GM21723 (cell line): ENCODE measurements around the gene SLC38A1.

Experiments used
- ATAC-seq: cut with Tn5 transposase; IDR thresholded peaks from one replicate; pipeline ENCODE4 v1.9.1; 2021; ENCODE audit warnings: mild to moderate bottlenecking, moderate library complexity; ENCODE audit not compliant: unreplicated experiment

The SLC38A1 gene

GRCh38 chr12:46144433-46144832 lies 124.4 kb downstream of the SLC38A1 start:
- ATAC-seq, result no peak

DNA sequence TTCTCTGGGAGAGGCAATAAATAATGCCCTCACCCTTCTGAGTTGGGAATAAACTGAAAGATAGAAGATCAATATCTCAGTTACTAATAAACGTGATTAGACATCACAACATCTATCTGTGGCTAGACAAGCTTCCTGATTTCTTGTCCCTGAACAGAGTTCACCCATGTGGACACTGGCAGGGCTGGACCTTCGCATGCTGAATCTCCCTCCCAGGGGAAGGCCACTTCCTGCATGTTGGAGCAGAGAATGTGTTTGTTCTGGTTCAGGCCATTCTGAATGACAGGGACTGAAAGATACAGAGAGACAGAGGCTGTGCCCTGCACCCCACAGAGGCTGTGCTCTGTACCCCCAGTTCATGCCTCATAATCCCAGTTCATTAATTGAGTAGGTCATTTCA lies 132.6 kb downstream of the SLC38A1 start:
- no peak for ATAC-seq

DNA sequence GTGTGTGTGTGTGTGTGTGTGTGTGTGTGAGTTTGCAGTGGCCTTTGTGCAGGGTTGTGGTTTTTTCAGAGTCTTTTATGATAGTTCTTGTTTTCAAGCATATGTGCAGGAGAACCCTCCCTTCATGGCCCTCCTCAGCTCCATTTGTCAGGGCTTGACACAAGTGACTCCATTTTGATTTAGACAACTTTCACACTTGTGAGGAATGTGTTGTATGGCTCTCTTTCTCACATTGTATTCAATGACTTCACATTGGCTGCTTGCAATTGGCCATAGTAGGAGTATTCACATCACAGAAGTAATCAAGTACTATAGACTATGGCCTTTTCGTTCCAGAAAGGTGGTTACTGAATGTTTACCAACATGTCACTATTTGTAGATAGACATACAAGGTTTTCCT lies 133.1 kb downstream of the SLC38A1 start:
- ATAC-seq, result no peak

- no peak for ATAC-seq
Observed at GRCh38 chr12:46134852-46135251, 134.0 kb downstream of the SLC38A1 start.

GRCh38 chr12:46134205-46134811 lies 134.5 kb downstream of the SLC38A1 start:
- ATAC-seq, result no peak

DNA sequence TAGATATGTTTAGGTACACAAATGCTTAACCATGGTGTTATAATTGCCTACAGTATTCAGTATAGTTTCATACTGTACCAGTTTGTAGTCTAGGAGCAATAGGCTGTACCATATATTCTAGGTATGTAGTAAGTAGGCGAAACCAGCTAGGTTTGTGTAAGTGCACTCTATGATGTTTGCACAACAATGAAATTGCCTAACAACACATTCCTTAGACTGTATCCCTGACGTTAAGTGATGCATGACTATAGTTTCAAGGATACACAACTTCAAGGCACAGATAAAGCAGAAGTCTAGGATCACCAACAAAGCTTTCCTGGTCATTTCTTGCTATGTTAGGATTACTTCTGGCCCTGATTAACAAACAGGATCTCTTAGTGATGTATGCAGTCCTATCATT lies 135.1 kb downstream of the SLC38A1 start:
- no peak for ATAC-seq
